Umbilical cord (tissue), 2 donors: ENCODE measurements around the gene SCN2B. TPM values are rescaled to one million over a fixed set of nuclear protein-coding genes. Genes with fewer than 3 reads are reported as not detected.

Experiments
- DNase-seq: peaks from one replicate; pipeline ENCODE4 v3.0.0-alpha.2; 2015; ENCODE audit warnings: low spot score
- total RNA-seq: library from RNA; depleted of rRNA; stranded (reverse); fragments of >200 nt; gene quantifications from one replicate; pipeline ENCODE4 v1.2.3, GENCODE V29; 2014; ENCODE audit warnings: low replicate concordance; ENCODE audit not compliant: insufficient read depth

Gene SCN2B
- 4.6 TPM for total RNA-seq

GRCh38 chr11:118175993-118176777 lies at the start of gene SCN2B:
Gene SCN2B, minus strand, starts transcription at chr11:118176639. Its CDS starts 208 bp downstream, at chr11:118176431.
- DNase-seq = peak; percentile 69

- no peak for DNase-seq
Observed at GRCh38 chr11:118224511-118225188, 48.2 kb upstream of the SCN2B start, which contains the start of gene JAML. Gene JAML, minus strand, starts transcription at chr11:118225011. Its CDS starts 10,145 bp downstream, at chr11:118214866.

GRCh38 chr11:118223992-118224391 lies 47.6 kb upstream of the SCN2B start:
- no peak for DNase-seq

GRCh38 chr11:118223570-118223969 lies 47.1 kb upstream of the SCN2B start:
- DNase-seq = no peak

GRCh38 chr11:118222437-118222836 lies 46.0 kb upstream of the SCN2B start:
- DNase-seq = no peak

GRCh38 chr11:118221419-118221818 lies 45.0 kb upstream of the SCN2B start:
- DNase-seq = no peak

- DNase-seq = no peak
Observed at GRCh38 chr11:118219732-118220131, 43.3 kb upstream of the SCN2B start.

- no peak for DNase-seq
Observed at GRCh38 chr11:118219244-118219643, 42.8 kb upstream of the SCN2B start.

- no peak for DNase-seq
Observed at GRCh38 chr11:118217575-118217974, 41.1 kb upstream of the SCN2B start.

GRCh38 chr11:118216621-118217481 lies 40.4 kb upstream of the SCN2B start:
- DNase-seq = no peak

GRCh38 chr11:118215765-118216164 lies 39.3 kb upstream of the SCN2B start:
- DNase-seq = no peak

GRCh38 chr11:118215262-118215661 lies 38.8 kb upstream of the SCN2B start:
- no peak for DNase-seq

GRCh38 chr11:118214210-118214914 lies 37.9 kb upstream of the SCN2B start:
- DNase-seq = peak; percentile 49

- DNase-seq = no peak
Observed at GRCh38 chr11:118213781-118214180, 37.3 kb upstream of the SCN2B start.

GRCh38 chr11:118213201-118213600 lies 36.8 kb upstream of the SCN2B start:
- DNase-seq = no peak

- no peak for DNase-seq
Observed at GRCh38 chr11:118212781-118213191, 36.3 kb upstream of the SCN2B start.

GRCh38 chr11:118212131-118212725 lies 35.8 kb upstream of the SCN2B start:
- DNase-seq = no peak

GRCh38 chr11:118211006-118211405 lies 34.6 kb upstream of the SCN2B start:
- no peak for DNase-seq

- DNase-seq = no peak
Observed at GRCh38 chr11:118210323-118210722, 33.9 kb upstream of the SCN2B start.

- DNase-seq = no peak
Observed at GRCh38 chr11:118209033-118209432, 32.6 kb upstream of the SCN2B start.

GRCh38 chr11:118207079-118207478 lies 30.6 kb upstream of the SCN2B start:
- DNase-seq = no peak
